NCI-H345 (cell line): ENCODE results near the gene ADCY5.
"Not testable (repeated sequence)": the region's sequence is repeated elsewhere in the genome, so short reads cannot be mapped to it uniquely, and the experiment has no call there.

Source experiments
- DNase-seq: peaks from one replicate; lab custom pipeline; 2025; lab: John Stamatoyannopoulos, UW

Gene ADCY5

DNA sequence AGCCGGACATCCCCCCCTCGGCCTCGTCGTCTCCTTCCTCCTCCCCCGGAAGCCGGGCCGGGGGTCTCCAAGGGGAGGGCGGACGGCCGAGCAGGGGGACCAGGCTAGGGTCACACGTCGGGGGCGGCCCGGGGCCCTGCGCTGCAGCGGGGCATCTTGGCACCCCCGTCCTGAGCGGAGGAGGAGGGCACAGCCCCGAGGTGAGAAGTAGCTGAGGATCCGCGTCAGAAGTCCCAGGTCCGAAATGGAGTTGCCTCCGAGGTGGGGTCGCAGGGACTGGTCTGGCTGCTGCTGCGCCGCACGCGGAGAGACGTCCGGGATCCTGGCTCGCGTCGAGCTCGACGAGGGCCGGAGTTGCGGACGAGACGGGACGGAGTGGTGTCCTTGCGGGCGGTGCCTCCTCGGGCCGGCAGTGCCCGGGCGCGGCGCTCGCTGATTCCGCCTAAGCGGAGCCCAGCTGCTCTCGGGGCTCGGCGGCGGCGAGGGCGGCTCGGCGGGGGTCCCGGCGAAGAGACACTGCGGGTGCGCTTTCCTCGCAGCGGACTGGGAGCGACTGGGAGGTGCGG, at the start of gene ADCY5:
TSS of gene ADCY5 (minus strand) at position 555 of the 566 bp plus-strand sequence. CDS start at position 10, 545 bp downstream.
- no peak for DNase-seq

DNA sequence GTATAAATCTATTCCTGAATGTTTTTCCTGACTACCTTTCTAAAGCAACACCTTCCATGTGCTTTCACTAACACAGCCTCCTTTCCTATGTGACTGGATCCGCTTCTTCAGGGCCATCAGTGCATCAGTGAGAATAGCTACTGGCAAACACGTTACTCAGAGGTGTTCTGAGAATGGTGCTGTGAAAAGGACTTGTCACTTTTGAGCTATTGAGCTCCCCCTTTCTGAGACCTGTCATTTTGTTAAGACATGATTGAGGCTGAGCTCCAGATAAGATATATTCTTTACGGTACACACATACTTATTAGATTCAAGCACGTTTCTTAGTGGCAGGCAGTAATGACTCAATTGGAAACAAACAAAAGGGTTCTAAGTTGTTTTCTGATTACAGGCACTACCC, 45.0 kb upstream of the ADCY5 start:
- no peak for DNase-seq

DNA sequence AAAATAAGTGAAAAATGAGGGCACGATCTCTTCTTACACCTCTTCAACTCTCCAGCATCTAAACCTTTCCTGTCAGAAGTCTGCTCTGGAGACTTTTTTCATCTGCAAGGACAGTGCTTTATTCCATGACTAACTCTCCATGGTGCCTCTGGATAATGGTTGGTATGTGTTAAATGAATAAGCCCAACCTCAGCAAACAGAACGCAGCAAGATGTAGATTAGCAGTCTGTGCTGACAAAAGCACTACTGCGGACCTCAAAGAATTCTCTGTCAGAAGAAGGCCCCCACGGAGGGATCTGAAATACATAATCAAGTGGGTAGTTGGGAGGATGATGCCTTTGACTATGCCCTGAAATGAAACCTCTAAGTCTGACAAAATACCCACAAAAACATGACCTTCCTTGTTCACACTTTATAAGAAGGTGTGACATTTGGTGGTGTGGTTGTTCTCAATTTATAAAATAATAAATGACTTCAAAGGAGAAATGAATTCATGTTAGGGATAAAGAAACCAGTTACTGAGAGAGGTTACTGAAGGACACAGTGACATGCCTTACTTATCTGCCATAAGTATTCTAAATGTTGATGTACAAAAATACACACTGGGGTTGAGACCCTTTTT, 43.2 kb upstream of the ADCY5 start:
- no peak for DNase-seq

DNA sequence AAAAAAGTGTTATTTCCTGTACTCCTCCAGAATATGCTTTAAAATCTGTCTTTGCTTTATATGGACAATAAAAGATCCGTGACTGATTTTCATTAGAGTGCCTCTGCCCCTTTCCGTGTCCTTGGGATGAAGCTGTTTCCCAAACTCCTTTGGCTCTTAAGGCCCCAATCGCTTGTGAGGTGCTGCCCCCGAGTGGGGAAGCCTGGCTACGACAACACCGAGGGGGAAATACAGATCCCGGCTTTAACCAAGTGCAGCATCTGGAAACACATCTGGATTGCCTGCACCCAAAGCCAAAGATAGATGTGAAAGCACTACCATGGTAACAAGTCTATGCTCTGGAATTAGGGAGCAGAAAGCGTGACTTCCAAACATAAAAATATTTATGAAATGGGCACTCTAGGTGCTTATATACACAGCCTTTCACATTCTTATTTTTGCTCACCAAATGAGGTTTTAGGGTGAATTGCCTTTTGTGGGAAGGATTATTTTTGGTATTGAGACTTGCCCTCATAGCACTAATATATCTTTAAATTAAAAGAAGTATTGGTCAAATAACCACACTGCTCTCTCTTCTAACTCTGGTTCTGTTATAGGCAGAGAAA, 40.6 kb upstream of the ADCY5 start:
- peak; percentile 36 for DNase-seq

DNA sequence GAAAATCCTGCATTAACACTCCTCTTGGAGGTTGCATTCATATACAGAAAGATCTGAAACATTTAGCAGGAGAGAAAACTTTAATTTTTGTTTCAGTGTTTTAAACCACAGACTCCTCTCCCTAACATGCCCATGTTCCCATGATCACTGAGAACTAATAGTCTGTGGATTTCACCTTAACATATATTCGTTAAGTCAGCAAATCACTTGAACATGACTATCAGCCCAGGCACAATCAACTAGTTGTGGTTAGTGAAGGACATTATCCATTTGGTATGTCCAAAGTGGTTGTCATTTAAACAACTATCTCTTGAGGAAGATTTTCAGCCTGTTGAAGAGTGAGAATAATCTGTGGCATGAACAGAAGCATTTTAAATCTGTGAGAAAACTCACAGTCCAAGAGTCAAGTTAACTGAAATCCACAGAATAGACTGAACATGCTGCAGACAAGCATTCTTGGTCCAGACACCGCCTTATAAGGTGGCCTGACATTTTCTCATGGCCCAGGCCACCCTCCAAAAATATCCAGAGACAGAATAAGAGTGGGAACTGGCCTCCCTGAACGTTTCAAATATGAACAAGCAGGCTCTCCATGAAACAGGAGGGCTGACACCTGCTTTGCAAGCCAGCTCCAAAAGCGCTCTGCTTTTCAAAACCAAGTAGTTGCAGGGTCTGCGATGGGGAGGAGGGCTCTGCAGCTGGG, 39.9 kb upstream of the ADCY5 start:
- no peak for DNase-seq

DNA sequence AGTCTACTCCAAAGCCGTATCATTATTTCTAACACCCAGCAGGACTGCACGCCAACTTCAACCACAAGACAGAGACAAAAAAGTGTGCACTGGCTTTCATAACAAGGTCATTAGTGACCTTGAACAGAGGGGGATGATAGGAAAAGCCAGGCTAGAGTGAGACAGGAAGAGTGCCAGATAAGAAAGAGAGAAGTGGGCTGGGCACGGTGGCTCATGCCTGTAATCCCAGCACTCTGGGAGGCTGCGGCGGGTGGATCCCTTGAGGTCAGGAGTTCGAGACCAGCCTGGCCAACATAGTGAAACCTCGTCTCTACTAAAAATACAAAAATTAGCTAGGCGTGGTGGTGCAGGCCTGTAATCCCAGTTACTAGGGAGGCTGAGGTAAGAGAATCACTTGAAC, 38.2 kb upstream of the ADCY5 start:
- not testable (repeated sequence) for DNase-seq

DNA sequence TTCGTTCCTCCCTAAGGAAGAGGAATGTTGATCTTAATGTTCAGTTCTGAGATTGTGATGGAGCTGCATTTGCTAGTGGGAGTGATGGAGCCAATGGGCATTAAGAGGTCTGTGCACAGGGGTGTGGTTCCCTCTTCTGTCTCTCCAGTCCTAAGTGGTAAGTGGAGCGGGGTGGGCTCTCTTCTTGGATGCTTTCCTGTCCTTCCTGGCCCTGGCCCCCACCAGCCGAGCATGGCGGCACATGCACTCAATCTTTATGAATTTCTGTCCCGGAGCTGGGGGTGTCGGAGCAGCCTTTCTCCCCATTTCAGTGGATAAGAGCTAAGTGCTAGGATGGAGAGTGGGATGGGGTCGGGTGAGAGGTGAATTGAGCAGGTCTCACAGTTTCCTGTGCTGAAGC, 37.6 kb upstream of the ADCY5 start:
- DNase-seq = no peak

DNA sequence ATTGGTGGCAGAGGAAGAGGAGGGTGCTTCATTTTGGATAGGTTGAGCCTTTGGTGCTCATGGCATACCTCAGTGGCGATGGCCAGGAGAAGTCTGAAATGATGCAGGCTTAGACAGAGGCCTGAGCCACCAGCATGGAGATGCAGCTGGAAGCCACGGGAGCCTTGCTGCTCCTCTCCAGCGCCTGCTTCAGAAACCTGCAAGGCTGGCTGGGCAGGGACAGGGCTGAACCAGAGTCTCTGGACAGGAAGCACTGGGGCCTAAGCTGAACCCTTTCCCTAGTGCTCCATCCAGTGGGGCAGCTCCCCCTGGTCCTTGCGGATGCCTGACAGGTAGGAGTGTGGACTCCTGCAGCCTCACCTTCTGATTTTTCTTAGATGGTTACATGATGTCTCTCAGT, 36.7 kb upstream of the ADCY5 start:
- no peak for DNase-seq

DNA sequence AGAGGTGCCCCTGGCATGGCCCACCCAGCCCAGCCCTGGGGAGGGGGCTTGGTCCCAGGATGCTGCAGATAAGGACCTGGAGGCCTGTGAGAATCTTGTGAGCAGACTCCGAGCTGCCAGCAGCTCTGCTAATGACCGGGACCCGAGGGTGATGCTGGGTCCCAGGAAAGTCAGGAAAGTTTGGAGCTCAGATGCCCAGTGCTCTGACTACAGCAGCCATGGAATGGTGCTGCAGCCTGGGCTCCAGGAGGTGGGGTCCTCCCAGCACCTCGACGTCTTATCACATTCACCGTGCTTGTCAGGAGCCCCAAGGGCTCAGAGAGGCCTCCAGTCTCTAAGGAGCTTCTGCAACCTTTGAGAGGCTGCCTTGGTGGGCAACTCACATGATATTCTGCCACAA, 34.3 kb upstream of the ADCY5 start:
- DNase-seq = no peak

DNA sequence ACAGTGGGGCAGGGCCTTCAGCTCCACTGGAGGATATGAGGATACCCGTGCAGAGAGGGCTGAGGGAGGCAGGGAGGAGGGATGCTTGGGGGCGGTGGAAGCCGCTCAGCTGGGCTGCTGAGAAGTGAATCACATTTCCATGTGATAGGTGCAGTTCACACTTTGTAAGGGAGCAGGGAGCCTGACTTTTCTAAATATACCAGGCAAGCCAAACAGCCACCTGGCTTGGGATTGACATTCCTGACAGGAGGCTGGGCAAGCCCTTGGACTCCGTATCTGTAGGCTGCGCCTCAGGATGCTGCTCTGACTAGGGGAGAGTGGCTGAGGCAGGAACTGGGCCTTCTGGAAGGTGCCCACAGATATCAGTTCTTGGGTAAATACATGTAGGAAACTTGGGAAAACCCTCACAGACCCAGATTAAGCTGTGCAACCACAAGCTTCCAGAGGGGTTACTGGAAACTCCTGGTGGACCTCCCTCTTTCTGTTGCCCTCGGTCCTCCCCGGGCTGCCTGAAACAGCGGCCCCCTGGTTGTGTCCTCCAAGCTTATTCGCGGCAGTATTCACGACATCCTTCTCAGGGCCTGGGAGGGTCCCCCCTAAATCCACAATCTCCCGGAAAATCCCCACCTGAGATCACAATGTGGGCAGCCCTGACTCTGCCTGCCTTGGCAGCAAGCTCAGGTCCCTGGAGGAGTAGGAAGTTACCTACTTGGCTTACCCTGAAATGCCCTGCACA, 33.0 kb upstream of the ADCY5 start:
- no peak for DNase-seq

DNA sequence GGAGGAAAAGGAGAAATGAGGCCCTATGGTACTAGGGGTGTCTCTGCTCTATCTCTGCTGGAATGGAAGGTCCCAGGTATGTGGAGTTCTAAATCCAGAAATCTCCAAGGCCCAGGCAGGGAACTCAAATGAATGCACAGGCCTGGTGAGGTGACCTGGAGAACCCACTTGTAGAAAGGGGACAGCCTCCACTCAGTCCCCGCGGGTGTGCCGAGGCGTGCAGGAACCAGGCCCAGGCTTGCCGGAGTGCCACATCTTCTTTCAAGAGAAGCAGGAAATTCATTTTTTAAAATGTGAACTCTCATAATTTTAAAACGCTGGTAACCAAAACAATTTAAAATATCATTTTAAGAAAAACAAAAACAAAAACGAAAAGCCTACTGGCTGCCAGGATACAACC, 32.2 kb upstream of the ADCY5 start:
- no peak for DNase-seq

DNA sequence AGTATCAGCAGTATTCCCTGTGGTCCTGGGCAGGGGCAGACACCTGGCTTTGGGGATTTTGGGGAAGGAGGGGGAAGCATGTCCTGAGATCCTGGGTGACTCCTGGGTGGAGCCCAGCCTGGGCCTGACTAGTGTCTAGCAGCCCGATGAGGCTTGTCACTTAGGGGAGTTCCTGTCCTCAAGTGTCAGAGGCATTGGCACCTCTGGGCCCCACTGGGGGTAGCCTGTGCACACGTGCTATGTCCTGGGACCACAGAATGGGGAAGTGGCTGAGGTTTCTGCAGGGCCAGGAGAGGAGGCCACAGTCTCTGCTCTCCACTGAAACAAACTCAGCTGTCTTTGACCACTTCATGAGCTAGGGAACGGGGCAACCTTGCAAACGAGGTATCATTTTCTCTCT, 31.5 kb upstream of the ADCY5 start:
- no peak for DNase-seq

DNA sequence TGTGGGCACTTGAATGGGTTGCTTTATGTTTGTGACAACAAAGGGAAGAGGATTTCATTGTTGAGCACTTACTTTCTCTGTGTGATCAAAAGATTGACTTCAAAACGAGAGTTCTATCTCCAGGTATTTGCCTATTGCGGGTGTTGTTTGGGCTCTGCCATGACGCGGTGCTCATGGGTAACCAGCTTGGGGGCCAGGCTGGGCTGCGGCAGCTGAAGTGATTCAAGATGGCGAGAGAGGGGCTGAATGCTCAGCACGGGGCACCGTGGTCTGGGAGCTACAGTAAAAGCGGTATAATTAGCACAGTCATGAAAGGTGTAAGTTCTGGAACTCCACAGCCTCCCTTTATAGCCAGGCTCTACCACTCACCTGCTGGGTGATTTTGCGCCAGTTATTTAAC, 31.0 kb upstream of the ADCY5 start:
- DNase-seq = no peak

DNA sequence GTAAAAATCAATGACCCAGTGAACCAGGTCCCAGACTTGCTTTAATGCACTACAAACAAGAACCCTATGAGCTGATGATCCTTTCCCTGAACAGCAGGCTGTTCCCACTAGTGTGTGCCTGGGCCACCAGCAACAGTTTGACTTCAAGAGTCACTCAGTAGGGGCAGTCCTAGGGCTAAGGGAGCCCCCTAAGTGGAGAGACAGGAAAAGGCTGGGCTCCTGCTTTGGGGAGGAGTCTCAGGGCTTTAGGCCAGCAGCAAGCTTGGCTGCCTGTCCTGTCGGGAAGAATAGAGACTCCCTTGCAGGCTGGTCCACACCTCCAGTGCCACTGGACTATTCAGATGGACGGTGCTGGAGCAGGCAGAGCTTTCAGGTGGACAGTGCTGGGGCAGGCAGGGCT, 29.4 kb upstream of the ADCY5 start:
- no peak for DNase-seq

DNA sequence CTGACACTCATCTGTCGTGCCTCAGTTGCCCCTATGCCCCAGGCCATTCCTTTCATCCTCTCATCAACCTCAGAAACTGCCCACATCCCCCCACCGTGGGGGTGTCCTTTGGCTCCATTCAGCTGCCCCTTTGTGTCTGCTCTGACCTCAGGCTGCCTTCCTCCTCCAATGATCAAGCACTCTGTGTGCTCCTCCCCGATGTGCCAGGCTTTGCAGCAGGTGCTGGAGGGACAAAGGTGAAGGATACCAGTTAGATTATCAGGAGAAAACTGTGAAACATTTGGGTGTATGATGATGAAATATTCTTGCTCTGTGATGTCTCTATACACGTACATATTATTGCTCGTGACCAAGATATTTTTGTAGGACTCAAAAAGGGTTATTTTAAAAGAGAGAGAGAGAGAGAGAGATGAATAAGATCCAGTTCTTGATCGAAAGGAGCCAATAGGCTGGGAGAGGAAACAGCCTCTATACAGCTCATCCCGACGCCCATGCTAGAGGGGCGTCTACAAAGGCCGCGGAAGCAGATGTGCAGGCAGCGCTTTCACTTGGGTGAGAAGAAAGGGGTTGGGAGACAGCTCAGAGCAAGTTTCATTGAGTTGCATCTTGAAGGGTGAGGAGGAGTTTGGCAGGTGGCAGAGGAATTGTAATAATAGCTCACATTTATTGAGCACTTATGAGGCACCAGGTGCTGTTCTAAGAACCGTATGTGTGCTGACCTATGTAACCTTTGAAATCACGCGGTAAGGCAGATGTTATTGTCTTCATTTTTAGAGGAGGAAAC, 28.3 kb upstream of the ADCY5 start:
- no peak for DNase-seq

DNA sequence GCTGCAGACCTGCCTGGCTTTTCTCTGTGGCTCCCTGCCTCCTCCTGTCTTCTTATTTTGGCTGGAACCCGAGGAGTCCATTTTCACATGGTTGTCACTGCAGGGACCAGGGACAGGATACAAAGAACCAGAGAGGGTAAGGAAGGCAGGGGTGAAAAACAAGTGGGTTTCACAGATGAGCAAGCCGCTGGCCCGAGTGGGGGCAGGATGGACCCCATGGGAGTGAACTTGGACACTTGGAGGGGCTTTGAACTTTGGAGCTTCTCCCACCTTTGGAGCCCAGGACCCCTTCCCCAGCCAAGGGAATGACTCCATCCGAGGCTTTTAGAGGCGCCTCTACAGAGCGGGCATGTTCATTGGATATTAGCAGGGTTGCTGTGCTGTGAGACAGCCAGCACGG, 26.9 kb upstream of the ADCY5 start:
- DNase-seq = no peak

DNA sequence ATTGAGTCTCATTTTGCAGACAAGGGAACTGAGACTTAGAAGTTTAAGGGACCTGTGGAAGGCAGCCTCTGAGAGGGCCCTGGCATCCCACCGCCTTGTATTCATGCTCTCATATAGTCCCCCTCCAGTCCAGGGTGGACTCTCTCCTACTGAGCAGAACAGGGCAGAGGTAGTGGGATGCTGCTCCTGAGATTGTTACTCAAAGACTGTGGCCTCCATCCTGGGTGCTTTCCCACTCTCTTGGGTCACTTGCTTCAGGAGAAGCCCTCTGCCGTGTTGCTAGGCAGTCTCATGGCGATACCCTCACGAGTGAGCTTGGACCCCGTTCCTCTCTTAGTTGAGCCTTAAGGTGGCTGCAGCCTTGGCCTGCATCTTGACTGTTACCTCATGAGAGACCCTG, 22.2 kb upstream of the ADCY5 start:
- no peak for DNase-seq

DNA sequence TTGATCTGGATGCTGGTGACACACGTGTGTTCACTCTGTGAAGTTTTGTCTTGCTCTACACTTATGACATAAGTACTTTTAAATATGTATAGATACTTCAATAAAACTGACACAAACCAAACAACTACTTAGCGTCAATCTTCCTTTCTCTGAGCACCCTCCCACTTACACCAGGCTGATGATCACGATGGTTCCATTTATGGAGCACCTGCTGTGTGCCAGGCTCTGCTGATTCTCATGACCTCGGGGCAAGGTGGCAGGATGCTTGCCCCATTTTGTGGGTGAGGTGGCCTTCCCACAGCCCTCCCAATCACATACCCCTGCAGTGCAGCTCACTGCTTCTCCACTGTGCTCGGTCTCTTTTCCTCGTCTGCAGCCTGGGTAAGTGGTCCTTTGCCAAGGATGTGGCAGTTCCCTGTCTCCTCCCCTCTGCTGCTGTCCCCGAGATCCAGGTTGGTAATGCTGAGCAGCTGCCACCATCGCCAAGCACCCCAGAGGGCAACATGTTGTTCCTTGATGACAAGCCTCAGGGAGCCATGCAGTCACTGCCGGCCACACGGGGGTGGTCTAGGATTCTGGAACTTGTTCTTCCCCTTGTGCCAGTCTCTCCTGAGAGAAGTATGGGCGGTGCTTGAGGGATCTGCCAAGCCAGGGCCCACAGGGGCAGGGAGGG, 20.6 kb upstream of the ADCY5 start:
- no peak for DNase-seq

DNA sequence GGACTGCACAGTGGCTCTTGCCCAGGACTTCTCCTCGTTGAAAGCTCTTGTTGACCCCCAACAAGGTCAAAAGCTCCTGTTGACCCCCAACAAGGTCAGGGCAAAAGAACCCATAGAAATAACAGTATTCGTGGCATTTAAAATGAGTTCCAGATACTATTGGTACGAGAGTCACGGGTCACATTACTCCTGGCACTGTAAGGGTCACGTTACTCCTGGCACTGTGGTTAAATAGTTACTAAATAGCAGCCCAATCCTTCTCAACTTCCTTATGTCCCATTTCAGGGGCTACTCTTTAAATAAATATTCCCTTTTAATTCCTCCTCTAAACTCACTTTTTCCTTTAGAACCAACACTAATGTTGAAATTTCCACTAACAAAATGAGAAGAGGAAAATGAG, 18.2 kb upstream of the ADCY5 start:
- DNase-seq = no peak

DNA sequence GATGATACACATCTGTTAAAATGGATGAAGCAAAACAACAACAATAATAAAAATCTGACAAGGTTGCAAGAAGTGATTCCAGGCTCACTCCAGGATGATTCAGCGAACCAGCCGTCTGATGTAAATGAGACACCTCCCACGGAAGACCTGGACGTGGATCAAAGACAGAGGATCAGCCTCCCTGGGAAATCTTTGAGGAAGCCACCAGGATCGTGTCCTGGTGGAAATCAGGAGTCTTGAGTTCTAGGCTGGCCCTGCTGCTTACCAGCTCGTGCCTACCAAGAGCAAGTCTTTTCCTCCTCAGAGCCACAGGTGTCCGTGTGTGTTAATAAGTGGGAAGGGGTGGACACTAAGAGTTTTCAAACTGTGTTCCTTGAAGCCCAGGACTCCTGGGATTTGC, 15.3 kb upstream of the ADCY5 start:
- no peak for DNase-seq

DNA sequence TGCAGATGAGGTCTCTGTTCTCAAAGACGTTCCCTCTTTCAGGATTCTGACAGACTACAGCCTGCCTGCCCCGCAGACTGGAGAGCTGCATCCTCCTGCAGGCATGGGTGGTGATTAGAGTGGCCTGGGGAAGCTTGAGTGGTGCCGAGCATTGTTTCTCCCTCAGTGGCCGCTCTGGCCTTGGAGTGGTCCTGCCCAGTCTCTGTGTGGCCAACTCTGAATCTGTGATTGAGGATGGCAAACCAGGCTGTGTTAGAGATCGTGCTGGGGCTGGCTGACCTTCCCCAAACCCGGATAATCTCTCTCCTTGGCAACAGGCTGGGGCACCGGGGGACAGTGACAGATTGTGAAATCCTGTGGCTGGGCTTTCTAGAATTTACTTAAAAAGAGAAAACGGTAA, 11.0 kb upstream of the ADCY5 start:
- no peak for DNase-seq
